ENCODE measurements around the gene SDCCAG8. TPM values are rescaled to one million over a fixed set of nuclear protein-coding genes. Genes with fewer than 3 reads are reported as not detected.

Gene SDCCAG8
- total RNA-seq, 6 experiments from 2014 or later: 13.4 to 20.6 (median 15.6) TPM

DNA sequence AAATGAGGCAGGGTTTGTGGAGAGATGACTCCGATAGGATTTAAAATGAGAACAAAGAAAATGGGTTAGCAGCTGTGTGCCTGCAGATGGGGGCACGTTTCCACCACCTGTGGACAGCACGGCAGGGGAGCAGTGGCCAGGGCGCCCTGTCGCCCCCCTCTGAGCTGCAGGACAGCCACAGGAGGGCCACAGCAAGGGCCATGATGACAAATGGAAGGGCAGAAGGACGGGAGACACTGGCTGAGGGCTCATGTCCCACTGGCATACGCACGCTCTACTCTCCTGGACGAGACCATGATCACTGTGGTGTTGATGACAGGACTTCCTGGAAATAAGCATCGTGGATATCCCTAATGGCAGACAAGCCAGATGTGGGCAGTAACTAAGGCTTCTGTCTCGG is 241.0 kb downstream of the SDCCAG8 start:
- intact Hi-C loops (cut with DNase I): no loop called here
- H3K36me3 ChIP-seq: no peaks in the 10 kb centered on the region
- 83% methylated on average over 2 of the region's 11 CpGs for WGBS (ENCODE audit: insufficient coverage, low coverage, low lambda C conversion rate, missing lambda C conversion rate)
- no peak for ATAC-seq
- TF ChIP-seq, protein P1, sequence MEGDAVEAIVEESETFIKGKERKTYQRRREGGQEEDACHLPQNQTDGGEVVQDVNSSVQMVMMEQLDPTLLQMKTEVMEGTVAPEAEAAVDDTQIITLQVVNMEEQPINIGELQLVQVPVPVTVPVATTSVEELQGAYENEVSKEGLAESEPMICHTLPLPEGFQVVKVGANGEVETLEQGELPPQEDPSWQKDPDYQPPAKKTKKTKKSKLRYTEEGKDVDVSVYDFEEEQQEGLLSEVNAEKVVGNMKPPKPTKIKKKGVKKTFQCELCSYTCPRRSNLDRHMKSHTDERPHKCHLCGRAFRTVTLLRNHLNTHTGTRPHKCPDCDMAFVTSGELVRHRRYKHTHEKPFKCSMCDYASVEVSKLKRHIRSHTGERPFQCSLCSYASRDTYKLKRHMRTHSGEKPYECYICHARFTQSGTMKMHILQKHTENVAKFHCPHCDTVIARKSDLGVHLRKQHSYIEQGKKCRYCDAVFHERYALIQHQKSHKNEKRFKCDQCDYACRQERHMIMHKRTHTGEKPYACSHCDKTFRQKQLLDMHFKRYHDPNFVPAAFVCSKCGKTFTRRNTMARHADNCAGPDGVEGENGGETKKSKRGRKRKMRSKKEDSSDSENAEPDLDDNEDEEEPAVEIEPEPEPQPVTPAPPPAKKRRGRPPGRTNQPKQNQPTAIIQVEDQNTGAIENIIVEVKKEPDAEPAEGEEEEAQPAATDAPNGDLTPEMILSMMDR (IDR thresholded peaks at IDR 0.05): no peak
- no peak for TF ChIP-seq POLR2A (IDR thresholded peaks at IDR 0.05)
- H3K27me3 ChIP-seq: no peaks in the 10 kb centered on the region
- H3K27ac ChIP-seq: peak overlapping the region; percentile 78 to 95 (median 88)
- H3K4me1 ChIP-seq: peaks cover 0 to 32% (median 8%) of the 10 kb centered on the region in 4 donors
- H3K9me3 ChIP-seq: no peaks in the 10 kb centered on the region
- no peak for DNase-seq
- no peak overlapping the region for H3K4me3 ChIP-seq

DNA sequence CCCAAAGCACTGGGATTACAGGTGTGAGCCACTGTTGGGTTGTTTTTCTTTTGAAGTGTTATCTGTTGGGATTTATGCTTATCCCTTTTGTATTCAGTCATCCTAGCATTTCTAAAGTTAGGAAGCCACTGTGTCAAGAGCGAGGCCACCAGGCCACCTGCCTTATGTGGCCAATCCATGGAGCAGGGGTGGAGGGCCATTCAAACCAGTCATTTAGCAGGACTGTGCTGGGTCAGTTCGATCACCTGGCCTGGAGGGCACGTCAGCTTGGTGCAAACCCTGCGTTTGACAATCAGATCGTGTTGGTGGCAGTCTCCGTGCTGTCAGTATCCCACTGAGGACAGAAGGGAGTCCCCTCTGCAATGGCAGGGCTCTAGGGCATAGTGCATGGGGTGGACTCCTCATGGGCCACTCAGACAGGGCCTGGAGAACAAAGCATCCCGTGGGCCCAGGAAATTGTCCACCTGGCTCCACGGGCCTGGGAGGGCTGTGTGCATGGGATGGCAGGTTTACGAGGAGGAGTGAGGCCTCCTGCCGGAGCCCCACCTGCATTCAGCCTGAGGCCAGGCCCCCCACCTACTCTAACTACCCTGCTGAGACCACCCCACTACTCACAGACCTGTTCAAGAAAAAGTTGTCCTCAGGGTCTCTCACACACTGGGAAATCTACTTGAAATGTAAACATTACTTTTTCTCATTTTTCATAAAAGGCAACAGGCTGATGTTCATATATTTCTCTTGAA is 242.3 kb downstream of the SDCCAG8 start:
- no peaks in the 10 kb centered on the region for H3K36me3 ChIP-seq
- no peaks in the 10 kb centered on the region for H3K9me3 ChIP-seq
- peaks cover 0 to 32% (median 8%) of the 10 kb centered on the region in 4 donors for H3K4me1 ChIP-seq
- H3K27me3 ChIP-seq: no peaks in the 10 kb centered on the region
- WGBS (ENCODE audit: insufficient coverage, low coverage, low lambda C conversion rate, missing lambda C conversion rate): 97% methylated on average over 5 of the region's 10 CpGs
- no peak overlapping the region for H3K4me3 ChIP-seq
- TF ChIP-seq, protein P1 (IDR thresholded peaks at IDR 0.05): no peak
- no peak for TF ChIP-seq POLR2A (IDR thresholded peaks at IDR 0.05)
- intact Hi-C loops (cut with DNase I): no loop called here
- ATAC-seq (no peak), DNase-seq (no peak)
- H3K27ac ChIP-seq: peak overlapping the region in 1 of 3 donors; percentile 56

DNA sequence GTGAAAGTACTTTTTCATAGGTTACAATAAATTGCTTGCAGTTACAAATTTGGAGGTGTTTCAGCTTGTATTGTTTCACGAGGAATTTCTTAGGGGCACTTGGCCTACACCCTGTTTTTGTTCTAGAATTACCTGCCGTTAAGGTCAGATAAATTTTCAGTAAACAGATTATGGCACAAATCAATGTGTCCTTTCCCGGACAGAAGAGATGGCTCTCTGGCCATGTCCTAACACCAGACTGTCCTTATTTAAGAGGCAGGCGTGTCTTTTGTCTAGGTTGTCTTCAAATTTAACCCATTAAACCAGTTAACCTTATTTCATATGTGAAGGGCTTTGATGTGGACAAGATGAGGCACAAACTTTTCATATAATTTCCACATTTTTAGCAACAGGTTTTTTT is 243.4 kb downstream of the SDCCAG8 start:
- intact Hi-C loops (cut with DNase I): no loop called here
- TF ChIP-seq, protein P1 (IDR thresholded peaks at IDR 0.05): no peak
- no peak for TF ChIP-seq POLR2A (IDR thresholded peaks at IDR 0.05)
- Histone ChIP-seq H3K27me3 (no peaks in the 10 kb centered on the region), H3K36me3 (no peaks in the 10 kb centered on the region), H3K27ac (peak overlapping the region; percentile 25 to 56 (median 33)), H3K4me1 (peaks cover 0 to 32% (median 8%) of the 10 kb centered on the region in 4 donors), H3K4me3 (no peak overlapping the region), H3K9me3 (no peaks in the 10 kb centered on the region)
- ATAC-seq (peak; percentile 43 to 56 (median 50)), DNase-seq (no peak)
- 34% methylated on average over 4 of the region's 4 CpGs for WGBS (ENCODE audit: insufficient coverage, low coverage, low lambda C conversion rate, missing lambda C conversion rate)

DNA sequence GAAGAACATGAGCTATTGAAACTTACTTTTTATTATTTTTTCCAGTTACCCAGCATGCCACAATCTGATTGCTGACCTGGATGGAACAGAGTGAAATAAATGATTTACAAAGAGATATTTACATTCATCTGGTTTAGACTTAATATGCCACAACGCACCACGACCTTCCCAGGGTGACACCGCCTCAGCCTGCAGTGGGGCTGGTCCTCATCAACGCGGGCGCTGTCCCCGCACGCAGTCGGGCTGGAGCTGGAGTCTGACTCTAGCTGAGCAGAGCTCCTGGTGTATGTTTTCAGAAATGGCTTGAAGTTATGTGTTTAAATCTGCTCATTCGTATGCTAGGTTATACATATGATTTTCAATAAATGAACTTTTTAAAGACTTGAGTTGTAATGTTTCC is 243.9 kb downstream of the SDCCAG8 start:
- WGBS (ENCODE audit: insufficient coverage, low coverage, low lambda C conversion rate, missing lambda C conversion rate): 61% methylated on average over 9 of the region's 10 CpGs
- Histone ChIP-seq H3K36me3 (no peaks in the 10 kb centered on the region), H3K4me1 (peaks cover 0 to 32% (median 8%) of the 10 kb centered on the region in 4 donors), H3K27me3 (no peaks in the 10 kb centered on the region), H3K9me3 (no peaks in the 10 kb centered on the region), H3K4me3 (no peak overlapping the region), H3K27ac (peak overlapping the region; percentile 25 to 56 (median 33))
- no peak for TF ChIP-seq POLR2A (IDR thresholded peaks at IDR 0.05)
- TF ChIP-seq, protein P1 (IDR thresholded peaks at IDR 0.05): no peak
- DNase-seq: no peak
- ATAC-seq: peak in 3 of 4 donors; percentile 5 to 41 (median 7)
- intact Hi-C loops (cut with DNase I): no loop called here
